Fibroblast of peridontal ligament (primary cell): ENCODE measurements around the gene TET3.

Experiments
- DNase-seq: peaks from one replicate; pipeline ENCODE4 v3.0.0-alpha.2; 2010; ENCODE audit errors: extremely low read depth

Gene TET3

DNA sequence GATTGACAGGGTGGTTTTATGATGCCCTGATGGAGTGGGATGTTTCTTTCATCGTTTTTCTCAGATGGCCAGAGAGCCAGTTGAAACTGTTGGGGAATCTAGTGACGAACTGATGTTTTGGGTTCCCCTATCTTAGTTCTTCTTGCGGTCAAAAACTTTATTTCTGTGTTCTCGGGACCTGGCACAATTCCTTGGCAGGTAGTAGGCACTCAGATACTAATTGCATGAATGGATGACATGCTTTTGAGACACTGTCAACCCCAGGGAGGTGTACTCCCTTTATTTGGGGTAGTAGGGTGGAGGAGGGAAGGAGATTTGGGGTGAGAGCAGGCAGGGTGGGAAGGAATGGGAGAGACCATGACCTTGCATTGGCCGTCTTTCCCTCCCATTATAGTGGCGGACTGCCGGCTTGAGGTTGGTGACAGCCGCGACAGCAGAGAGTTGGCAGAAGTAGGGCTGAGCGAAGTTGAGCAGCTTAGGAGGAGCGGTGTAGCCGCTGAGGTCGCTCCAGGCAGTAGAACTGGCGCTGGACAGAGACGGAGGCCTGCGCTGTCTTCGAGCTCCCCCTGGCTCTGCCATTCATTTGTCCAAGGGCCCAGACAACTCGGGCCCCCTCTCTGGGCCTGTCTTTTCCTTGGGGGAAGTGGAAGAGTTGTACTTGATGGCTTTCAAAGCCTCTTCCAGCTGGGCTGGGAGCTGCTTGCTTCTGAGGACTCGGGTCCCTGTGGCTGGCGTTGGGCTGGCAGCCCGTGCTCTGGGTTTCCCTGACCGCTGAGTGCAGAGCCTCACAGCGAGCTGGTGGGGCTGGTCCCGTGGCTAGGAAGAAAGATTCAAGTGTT is 2.6 kb downstream of the TET3 start:
- DNase-seq, result no peak

DNA sequence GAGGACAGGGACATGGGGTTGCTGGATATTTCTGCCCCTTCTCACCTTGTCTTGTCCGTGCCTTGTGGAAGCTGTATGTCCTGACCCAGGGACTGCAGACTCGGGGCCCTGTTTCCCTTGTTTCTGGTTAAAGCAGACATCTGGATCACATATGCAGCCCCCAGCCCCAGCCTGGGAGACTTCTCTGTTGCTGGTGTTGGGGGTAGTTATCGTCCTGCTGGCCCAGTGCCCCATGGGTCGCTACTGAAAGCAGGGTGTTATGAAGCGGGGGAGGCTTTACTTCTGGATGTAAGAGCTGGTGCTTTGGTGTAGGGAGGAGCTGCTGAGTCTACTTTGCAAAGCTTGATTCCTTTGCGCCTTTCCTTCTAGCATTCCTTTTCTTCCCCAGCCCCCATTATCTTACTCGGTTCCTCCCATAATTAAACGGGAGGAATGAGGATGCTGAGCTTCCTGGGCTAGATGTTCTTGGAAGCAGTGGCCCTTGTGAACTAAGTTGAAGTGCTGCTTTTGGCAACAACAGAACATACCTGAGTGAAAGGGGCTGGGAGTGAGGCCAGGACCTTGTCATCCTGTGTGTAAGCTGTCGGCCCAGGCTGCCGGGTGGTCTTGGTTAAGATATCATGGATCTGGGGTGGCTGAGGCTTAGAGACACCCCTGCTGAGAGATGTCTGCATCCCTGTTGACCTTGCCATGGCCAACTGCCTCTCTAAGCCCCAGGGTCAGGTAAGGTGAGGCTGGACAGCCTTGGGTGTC is 3.4 kb downstream of the TET3 start:
- no peak for DNase-seq

DNA sequence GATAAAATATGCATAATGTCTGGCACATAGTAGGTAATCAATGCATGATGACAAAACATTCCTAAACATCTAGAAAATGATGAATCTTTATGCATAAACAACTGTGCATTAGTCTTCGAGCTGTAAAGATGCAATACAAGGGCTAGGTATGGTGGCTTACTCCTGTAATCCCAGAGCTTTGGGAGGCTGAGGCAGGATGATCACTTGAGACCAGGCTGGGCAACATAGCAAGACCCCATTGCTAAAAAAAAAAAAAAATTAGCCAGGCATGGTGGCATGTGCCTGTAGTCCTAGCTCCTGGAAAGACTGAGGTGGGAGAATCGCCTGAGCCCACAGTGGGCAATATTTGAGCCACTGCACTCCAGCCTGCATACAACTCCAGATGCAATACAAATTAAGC is 5.3 kb downstream of the TET3 start:
- DNase-seq, result no peak

GRCh38 chr2:73990531-73990930 is 5.8 kb downstream of the TET3 start:
- no peak for DNase-seq

DNA sequence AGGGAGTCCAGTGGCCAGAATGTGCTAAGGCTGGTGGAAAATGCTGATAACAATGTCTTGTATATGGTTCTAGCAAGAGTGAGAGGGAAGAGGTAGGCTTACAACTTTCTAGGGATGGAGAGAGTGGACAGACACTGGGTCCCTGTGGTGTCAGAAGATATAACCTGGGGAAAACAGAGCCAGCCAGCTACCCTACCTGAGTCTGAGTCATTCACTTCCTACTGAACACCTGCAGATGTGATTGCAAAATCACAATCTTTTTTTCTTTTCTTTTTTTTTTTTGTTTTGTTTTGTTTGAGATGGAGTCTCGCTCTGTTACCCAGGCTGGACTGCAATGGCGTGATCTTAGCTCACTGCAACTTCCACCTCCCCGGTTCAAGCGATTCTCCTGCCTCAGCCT is 7.3 kb downstream of the TET3 start:
- no peak for DNase-seq

- DNase-seq, result no peak
Observed at GRCh38 chr2:73993376-73993775, 8.7 kb downstream of the TET3 start.

DNA sequence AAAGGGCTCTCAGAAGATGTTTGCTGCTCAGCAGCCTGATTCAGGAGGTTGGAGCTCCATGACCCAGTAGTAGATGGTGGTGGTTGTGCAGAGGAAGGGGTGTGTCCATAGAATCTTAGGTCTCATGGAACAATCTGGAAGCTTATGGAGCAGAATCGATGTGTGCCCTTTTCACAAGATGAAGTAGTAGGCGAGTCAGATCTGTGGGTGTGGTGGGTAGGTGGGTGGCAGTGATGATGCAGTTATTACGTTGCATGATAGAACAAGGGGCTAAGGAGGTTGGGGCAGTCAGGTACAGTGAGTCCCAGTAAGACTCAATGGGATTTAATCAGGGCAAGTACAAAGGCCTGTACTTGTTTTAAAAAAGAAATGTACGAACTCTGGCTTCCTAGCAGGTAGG is 9.1 kb downstream of the TET3 start:
- DNase-seq, result no peak

DNA sequence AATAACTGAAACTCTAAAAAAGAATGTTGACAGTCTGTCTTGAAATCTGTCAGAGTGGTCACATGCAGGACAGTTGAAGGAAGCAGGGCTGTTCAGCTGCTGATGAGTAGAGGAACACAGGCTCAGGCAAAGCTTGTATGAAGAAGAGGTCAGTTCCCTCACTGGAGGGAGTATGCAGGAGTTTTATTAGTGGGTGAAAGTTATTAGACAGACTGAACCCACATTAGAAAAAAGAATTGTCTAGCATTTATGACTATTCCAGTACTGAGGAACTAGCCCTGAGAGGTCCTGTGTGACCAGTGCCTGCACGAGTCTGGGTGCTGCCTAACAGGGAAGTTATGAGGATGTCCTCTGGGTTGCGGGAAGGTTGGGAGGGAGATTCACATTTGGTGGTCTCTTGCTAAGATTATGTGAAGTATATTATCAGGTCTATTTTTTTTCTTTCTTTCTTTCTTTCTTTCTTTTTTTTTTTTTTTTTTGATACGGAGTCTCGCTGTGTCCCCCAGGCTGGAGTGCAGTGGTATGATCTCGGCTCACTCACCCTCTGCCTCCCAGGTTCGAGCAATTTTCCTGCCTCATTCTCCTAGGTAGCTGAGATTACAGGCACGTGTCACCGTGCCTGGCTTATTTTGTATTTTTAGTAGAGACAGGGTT is 9.6 kb downstream of the TET3 start:
- no peak for DNase-seq

DNA sequence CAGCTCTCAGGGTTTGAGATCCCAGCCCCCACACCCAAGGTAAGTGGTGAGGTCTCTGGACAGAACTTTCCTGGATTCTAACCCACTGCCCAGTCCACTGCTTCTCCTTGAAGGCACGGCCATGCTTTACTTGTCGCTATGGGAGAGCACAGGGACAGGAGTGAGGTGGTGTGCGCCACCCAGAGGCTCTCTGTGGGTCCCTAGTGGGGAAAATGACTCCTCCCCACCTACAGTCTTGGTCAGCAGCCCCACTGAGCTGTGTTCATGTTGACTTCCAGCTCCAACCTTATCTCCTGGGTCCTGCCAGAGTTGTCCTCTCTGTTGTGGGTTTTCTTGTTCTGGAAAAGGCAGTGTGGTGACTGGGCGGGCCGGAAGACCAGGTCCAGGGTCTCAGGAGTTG is 11.1 kb downstream of the TET3 start:
- DNase-seq, result no peak

DNA sequence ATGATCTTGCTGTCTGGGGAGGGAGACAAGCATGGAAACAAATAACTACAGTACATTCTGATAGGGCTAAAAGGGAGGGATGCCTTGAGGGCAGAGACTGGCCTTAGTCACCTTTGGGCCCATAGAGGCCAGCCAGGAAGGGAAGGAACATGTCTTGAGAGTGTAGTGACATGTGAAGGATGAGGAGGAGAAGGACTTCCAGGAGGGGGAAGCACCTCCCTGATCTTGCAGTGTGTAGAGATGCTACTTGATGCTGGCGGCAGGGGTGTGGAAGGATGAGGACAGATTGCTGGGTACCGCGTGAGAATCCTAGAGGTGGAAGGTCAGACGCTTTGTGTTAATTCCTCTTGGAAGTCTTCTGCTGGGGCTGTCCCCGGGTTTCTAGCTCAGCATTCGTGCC is 13.1 kb downstream of the TET3 start:
- DNase-seq, result no peak

- DNase-seq, result no peak
Observed at GRCh38 chr2:73998451-73998850, 13.7 kb downstream of the TET3 start.

GRCh38 chr2:73998933-73999332 is 14.2 kb downstream of the TET3 start:
- DNase-seq, result no peak

GRCh38 chr2:73999881-74000597 is 15.3 kb downstream of the TET3 start:
- peak; percentile 43 for DNase-seq

DNA sequence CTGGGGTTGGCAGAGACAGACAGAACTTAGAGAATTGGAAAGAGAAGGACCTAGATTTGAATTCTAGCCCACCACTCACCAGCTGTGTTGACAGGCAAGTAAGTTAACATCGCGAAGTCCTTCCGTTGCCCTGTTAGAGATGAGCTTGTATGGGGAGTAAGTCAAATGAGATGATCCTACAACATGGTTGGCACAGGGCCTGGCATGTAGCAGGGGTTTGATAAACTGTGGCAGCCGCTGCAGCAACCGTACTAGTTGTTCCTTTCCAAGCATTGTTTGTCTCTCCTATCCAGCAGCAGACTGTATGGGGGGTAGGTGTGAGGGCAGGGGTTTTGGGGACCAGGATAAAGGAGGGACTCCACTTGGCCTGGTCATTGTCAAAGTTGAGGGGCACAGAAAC is 16.0 kb downstream of the TET3 start:
- DNase-seq, result no peak

- no peak for DNase-seq
Observed at GRCh38 chr2:74001121-74001520, 16.4 kb downstream of the TET3 start.

DNA sequence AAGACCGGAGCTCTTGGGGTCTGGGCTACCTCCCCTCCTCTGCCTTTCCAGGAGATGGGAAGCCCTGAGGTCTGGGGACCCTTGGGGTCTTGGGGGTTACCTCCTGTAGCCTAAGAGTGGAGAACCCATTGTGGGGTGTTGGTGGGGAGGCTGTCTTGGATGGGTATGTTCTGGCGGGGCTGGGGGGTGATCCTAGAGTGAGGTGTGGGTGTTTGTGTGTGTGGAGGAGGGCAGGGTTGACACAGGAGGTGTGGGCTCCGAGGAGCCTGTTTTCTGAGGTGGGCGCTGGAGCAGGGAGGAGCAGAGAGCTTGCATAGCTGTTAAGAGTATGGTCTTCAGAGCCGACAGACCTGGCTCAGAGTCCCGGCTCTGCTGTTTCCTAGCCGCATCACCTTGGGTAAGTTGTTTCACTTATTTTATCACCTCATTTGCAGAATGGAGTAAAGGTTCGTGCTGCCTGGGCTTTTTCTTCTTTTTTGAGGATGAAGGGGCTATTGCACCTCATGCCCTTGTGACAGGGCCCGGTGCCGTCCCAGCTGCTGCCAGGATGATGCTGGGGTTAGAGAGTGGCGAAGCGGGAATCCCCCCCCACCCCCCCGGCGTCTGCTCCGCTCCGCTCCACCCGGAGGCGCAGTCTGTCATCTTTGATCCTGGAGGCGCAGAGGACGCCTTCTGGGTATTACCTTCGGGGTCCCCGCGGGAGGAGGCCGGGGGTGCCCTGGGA is 17.2 kb downstream of the TET3 start:
- DNase-seq, result no peak

- peak; percentile 61 for DNase-seq
Observed at GRCh38 chr2:74002505-74003421, 18.1 kb downstream of the TET3 start.

GRCh38 chr2:74003494-74004211 is 18.9 kb downstream of the TET3 start:
- DNase-seq, result peak; percentile 71
